NCI-H82 treated with DMSO at 0.1 percent for 48 hours (cell line): ENCODE measurements around the gene GALNT16.

Experiments used
- DNase-seq: peaks from one replicate; lab custom pipeline; 2025; ENCODE audit not compliant: unreplicated experiment; lab: John Stamatoyannopoulos, UW

GALNT16 gene

DNA sequence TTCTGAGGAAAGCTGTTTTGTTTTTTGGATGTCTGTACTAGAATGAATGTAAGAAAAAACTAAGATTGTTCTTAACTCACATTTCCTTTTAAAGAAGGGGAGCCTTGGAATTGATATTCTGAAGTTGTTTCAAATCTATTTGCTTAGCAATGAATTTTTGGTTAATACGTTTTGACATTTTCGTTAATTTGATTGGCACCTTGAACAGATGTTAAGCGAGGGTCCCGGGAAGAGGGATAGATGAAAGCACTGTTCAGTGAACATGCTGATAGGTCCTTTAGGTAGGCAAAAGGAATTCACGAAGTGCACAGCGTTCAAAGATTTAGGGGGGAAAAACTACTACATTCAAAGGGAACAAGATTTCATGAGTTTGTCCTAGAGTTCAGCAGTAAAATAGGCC is 140.2 kb downstream of the GALNT16 start:
- no peak for DNase-seq

DNA sequence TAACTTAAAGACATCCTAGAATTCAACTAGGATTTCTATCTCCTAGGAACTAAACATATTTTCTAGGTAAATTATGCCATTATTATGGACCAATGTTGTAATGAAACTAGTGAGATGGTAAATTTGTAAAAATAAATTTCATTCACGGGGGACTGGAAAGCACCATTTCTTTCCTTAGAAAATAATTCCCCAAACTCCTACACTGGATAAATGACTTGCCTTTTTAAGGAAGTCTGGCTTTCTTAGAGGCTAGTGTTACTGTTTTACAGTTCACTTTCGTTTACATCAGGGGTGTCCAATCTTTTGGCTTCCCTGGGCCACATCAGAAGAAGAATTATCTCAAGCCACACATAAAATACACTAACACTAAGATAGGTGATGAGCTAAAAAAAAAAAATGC is 141.9 kb downstream of the GALNT16 start:
- DNase-seq, result no peak

DNA sequence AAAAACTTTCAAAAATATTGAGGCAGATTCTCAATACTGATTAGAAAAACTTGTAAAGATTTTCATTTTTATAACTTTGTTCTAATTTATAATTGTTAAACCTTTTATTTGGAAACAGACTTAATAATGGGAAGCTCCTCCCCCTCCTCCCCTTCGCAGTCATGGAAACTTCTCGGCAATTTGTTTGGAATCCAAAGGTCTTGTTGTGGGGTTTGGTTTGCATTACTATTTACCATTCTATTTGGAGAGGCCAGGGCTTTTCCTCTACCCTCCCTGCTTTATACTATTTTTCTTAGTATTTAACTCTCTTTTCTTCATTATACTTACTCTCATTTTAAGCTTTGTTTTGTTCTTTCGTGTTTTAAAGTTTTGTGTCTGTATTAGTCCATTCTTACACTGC is 144.5 kb downstream of the GALNT16 start:
- no peak for DNase-seq

GRCh38 chr14:69404883-69405282 is 144.9 kb downstream of the GALNT16 start:
- no peak for DNase-seq

DNA sequence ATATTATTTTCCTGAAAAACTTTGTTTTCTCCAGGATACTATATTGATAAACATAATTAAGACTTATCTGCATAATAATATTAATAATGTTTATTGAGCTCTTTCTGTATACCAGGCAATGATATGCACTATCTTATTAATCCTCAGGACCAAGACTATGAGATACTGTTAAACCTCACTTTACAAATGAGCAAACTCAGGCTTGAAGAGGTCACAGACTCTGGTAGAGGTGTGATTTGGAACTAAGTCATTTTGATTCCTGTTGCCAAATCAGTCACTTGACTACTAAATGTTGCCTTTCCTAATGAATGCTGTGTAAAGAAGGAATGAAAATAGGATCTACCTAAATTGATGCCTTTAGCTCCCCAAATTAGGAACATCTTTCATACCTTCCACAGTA is 145.8 kb downstream of the GALNT16 start:
- no peak for DNase-seq
